Ishikawa (cell line): ENCODE measurements around the gene OR8H2.

Source experiments
- CEBPB ChIP-seq: IDR thresholded peaks from 2 replicates; pipeline ENCODE4 v1.6.1; 2012
- CREB1 ChIP-seq: IDR thresholded peaks from 2 replicates; pipeline ENCODE4 v1.6.1; 2012; ENCODE audit warnings: low read depth
- EGR1 ChIP-seq: IDR thresholded peaks from 2 replicates; pipeline ENCODE4 v1.6.1; 2012
- EP300 ChIP-seq: IDR thresholded peaks from 2 replicates; pipeline ENCODE4 v1.6.1; 2012; ENCODE audit warnings: borderline replicate concordance
- FOXM1 ChIP-seq: IDR thresholded peaks from 2 replicates; pipeline ENCODE4 v1.6.1; 2012; ENCODE audit warnings: low read depth, borderline replicate concordance
- MAX ChIP-seq: IDR thresholded peaks from 2 replicates; pipeline ENCODE4 v1.6.1; 2012
- NFIC ChIP-seq: IDR thresholded peaks from 2 replicates; pipeline ENCODE4 v1.6.1; 2012
- RAD21 ChIP-seq: IDR thresholded peaks from 2 replicates; pipeline ENCODE4 v1.6.1; 2012; ENCODE audit warnings: low read depth
- REST ChIP-seq: IDR thresholded peaks from 2 replicates; pipeline ENCODE4 v1.6.1; 2012; ENCODE audit warnings: low read depth, mild to moderate bottlenecking
- TAF1 ChIP-seq: IDR thresholded peaks from 2 replicates; pipeline ENCODE4 v1.6.1; 2012; ENCODE audit warnings: low read depth, mild to moderate bottlenecking
- TCF12 ChIP-seq: IDR thresholded peaks from 2 replicates; pipeline ENCODE4 v1.6.1; 2012; ENCODE audit warnings: low read depth
- TEAD4 ChIP-seq: IDR thresholded peaks from 2 replicates; pipeline ENCODE4 v1.6.1; 2012
- USF1 ChIP-seq: IDR thresholded peaks from 2 replicates; pipeline ENCODE4 v1.6.1; 2012
- YY1 ChIP-seq: IDR thresholded peaks from 2 replicates; pipeline ENCODE4 v1.6.1; 2012; ENCODE audit warnings: low read depth
- ZBTB7A ChIP-seq: IDR thresholded peaks from 2 replicates; pipeline ENCODE4 v1.6.1; 2012; ENCODE audit warnings: low read depth

Gene OR8H2

GRCh38 chr11:56103210-56103737 is at the start of gene OR8H2:
Gene OR8H2, plus strand, starts transcription at chr11:56103687. Its CDS starts 1,356 bp downstream, at chr11:56105043.
- TF ChIP-seq FOXM1 (no peak), TAF1 (no peak), YY1 (no peak), CREB1 (no peak), USF1 (no peak), NFIC (no peak), MAX (no peak), EP300 (no peak), RAD21 (no peak), EGR1 (no peak), REST (no peak), TEAD4 (no peak), ZBTB7A (no peak), TCF12 (no peak), CEBPB (no peak)

- TF ChIP-seq FOXM1, result no peak
- no peak for TF ChIP-seq USF1
- TF ChIP-seq NFIC, result no peak
- TF ChIP-seq CREB1, result no peak
- TF ChIP-seq CEBPB, result no peak
- no peak for TF ChIP-seq EGR1
Observed at GRCh38 chr11:56066980-56067379, 36.5 kb upstream of the OR8H2 start.

GRCh38 chr11:56089697-56090096 is 13.8 kb upstream of the OR8H2 start:
- TF ChIP-seq NFIC, result no peak

- no peak for TF ChIP-seq REST
- no peak for TF ChIP-seq CREB1
- TF ChIP-seq YY1, result no peak
- TF ChIP-seq ZBTB7A, result no peak
- TF ChIP-seq NFIC, result no peak
- TF ChIP-seq CEBPB, result no peak
- TF ChIP-seq EGR1, result no peak
- no peak for TF ChIP-seq TAF1
Observed at GRCh38 chr11:56093008-56093407, 10.5 kb upstream of the OR8H2 start, which contains the start of gene OR8I2. Gene OR8I2, plus strand, starts transcription at chr11:56093308. Its CDS starts 0 bp downstream, at chr11:56093308.

GRCh38 chr11:56122073-56122472 is 18.6 kb downstream of the OR8H2 start, which contains the start of gene OR8H3:
Gene OR8H3, plus strand, starts transcription at chr11:56122373. Its CDS starts 0 bp downstream, at chr11:56122373.
- TF ChIP-seq TCF12 (no peak), EGR1 (no peak), TAF1 (no peak), CREB1 (no peak), EP300 (no peak), FOXM1 (no peak), TEAD4 (no peak), YY1 (no peak), ZBTB7A (no peak), NFIC (no peak), REST (no peak), RAD21 (no peak), USF1 (no peak), CEBPB (no peak), MAX (no peak)
